ENCODE results near the gene BATF2. TPM values are rescaled to one million over a fixed set of nuclear protein-coding genes. Genes with fewer than 3 reads are reported as not detected.

Gene BATF2
- total RNA-seq, 1 experiment from 2014 or later, result 0.46 TPM

DNA sequence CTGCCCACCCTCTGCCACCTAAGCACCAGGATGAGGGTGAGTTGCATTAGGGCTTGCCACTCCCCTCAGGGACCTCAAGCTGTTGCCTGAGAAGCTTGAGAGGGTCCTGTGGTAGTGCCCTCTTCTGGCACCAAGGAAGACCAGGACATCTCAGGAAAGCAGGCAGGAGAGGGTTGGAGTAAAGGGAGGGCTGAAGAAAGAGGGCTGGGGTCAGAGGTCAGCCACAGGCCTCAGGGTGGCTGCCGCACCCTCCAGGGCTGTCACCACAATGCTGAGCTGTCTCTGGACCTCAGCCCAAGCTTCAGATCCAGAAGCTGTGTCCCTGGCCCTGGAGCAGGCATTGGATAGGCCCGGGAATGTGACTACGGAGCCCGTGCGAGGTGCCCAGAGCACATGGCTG, 48.3 kb upstream of the BATF2 start:
- Histone ChIP-seq H3K4me3 (no peak overlapping the region), H3K4me2 (no peak overlapping the region), H3K27ac (no peak overlapping the region), H3K27me3 (ENCODE audit: insufficient read depth, low read depth) (no peaks in the 10 kb centered on the region), H3K36me3 (ENCODE audit: low read depth) (no peaks in the 10 kb centered on the region), H3K9me3 (ENCODE audit: insufficient read depth, low read depth) (no peaks in the 10 kb centered on the region), H3K9me2 (ENCODE audit: insufficient read depth) (no peaks in the 10 kb centered on the region), H3K79me2 (ENCODE audit: low read depth) (peaks cover 23% of the 10 kb centered on the region), H3K4me1 (replicated peaks; ENCODE audit: insufficient read depth) (peaks cover 21% of the 10 kb centered on the region), H3F3A (ENCODE audit: insufficient read depth, low read depth) (peaks cover 19% of the 10 kb centered on the region; the same call in 1 of the 2 replicates), H2AFZ (no peak overlapping the region), H4K20me1 (ENCODE audit: insufficient read depth) (no peaks in the 10 kb centered on the region)
- POLR2A ChIA-PET (ENCODE audit: unreplicated experiment), result no interaction called here
- intact Hi-C loops (cut with micrococcal nuclease; ENCODE audit: unreplicated experiment), result no loop called here
- no peak for DNase-seq
- CTCF ChIA-PET, result no interaction called here
- BruUV-seq (replicated peaks), result no TSS peak
- no peak for TF ChIP-seq EZH2 (IDR thresholded peaks at IDR 0.05; ENCODE audit: low read depth)
- TF ChIP-seq, protein P1, sequence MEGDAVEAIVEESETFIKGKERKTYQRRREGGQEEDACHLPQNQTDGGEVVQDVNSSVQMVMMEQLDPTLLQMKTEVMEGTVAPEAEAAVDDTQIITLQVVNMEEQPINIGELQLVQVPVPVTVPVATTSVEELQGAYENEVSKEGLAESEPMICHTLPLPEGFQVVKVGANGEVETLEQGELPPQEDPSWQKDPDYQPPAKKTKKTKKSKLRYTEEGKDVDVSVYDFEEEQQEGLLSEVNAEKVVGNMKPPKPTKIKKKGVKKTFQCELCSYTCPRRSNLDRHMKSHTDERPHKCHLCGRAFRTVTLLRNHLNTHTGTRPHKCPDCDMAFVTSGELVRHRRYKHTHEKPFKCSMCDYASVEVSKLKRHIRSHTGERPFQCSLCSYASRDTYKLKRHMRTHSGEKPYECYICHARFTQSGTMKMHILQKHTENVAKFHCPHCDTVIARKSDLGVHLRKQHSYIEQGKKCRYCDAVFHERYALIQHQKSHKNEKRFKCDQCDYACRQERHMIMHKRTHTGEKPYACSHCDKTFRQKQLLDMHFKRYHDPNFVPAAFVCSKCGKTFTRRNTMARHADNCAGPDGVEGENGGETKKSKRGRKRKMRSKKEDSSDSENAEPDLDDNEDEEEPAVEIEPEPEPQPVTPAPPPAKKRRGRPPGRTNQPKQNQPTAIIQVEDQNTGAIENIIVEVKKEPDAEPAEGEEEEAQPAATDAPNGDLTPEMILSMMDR (conservative IDR thresholded peaks at IDR 0.05), result no peak

DNA sequence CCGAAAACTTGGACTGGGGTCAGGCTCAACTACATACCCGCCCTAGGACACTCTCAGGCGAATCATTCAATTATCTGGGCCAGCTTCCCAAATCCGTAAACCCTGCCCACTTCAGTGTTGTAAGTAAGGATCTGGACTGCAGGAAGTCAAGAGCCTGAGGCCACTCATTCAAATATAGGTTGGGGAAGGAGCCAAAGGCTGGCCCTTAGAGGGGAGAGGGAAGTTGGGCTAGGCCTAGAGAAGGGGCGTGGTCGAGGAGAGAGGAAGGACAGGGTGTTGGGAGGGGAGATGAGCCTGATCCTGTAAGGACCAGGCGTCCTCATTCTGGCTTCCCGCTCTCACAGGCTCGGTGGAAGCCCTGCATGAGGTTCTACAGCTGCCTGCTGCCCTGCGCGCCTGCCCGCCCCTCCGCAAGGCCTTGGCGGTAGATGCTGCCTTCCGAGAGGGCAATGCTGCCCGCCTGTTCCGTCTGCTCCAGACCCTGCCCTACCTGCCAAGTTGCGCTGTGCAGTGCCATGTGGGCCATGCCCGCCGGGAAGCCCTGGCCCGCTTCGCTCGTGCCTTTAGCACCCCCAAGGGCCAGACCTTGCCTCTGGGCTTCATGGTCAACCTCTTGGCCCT, 47.2 kb upstream of the BATF2 start:
- Histone ChIP-seq H3F3A (ENCODE audit: insufficient read depth, low read depth) (peaks cover 24% of the 10 kb centered on the region; the same call in 1 of the 2 replicates), H3K9me3 (ENCODE audit: insufficient read depth, low read depth) (no peaks in the 10 kb centered on the region), H3K4me3 (no peak overlapping the region), H3K27me3 (ENCODE audit: insufficient read depth, low read depth) (no peaks in the 10 kb centered on the region), H3K36me3 (ENCODE audit: low read depth) (no peaks in the 10 kb centered on the region), H3K9me2 (ENCODE audit: insufficient read depth) (no peaks in the 10 kb centered on the region), H2AFZ (no peak overlapping the region), H3K4me1 (replicated peaks; ENCODE audit: insufficient read depth) (peaks cover 25% of the 10 kb centered on the region), H3K79me2 (ENCODE audit: low read depth) (peaks cover 23% of the 10 kb centered on the region), H3K4me2 (no peak overlapping the region), H4K20me1 (ENCODE audit: insufficient read depth) (no peaks in the 10 kb centered on the region), H3K27ac (no peak overlapping the region)
- intact Hi-C loops (cut with micrococcal nuclease; ENCODE audit: unreplicated experiment), result loop anchor here (5.0 kb wide), 2 partner anchors 38 to 53 kb away; partner anchors contain the start of genes CDCA5, VPS51 and ZFPL1
- peak in 1 of 2 experiments; percentile 42 for DNase-seq
- POLR2A ChIA-PET (ENCODE audit: unreplicated experiment), result no interaction called here
- CTCF ChIA-PET, result no interaction called here
- no peak for TF ChIP-seq EZH2 (IDR thresholded peaks at IDR 0.05; ENCODE audit: low read depth)
- TF ChIP-seq, protein P1 (conservative IDR thresholded peaks at IDR 0.05), result no peak
- BruUV-seq (replicated peaks), result no TSS peak

DNA sequence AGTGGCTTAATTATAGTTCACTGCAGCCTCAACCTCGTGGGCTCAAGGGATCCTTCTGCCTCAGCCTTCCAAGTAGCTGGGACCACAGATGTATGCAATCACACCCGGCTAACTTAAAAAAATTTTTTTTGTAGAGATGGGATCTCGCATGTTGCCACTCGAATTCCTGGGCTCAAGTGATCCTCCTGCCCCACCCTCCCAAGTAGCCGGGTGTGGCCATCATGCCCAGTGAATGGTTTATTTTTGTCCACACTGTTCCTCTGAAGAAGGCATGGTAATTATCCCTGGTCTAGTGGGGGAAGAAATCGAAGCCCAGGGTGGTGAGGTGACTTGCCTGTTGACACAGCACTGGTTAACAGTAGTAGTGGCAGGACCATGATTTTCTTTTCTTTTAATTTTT, 46.1 kb upstream of the BATF2 start:
- ChIA-PET CTCF (no interaction called here), POLR2A (ENCODE audit: unreplicated experiment) (no interaction called here)
- peak in 1 of 2 experiments; percentile 32 for DNase-seq
- Histone ChIP-seq H3F3A (ENCODE audit: insufficient read depth, low read depth) (peaks cover 24% of the 10 kb centered on the region; the same call in 1 of the 2 replicates), H3K4me2 (peak overlapping the region; percentile 78), H3K9me2 (ENCODE audit: insufficient read depth) (no peaks in the 10 kb centered on the region), H3K9me3 (ENCODE audit: insufficient read depth, low read depth) (no peaks in the 10 kb centered on the region), H2AFZ (no peak overlapping the region), H4K20me1 (ENCODE audit: insufficient read depth) (no peaks in the 10 kb centered on the region), H3K4me1 (replicated peaks; ENCODE audit: insufficient read depth) (peaks cover 25% of the 10 kb centered on the region), H3K36me3 (ENCODE audit: low read depth) (no peaks in the 10 kb centered on the region), H3K4me3 (peak overlapping the region; percentile 82; the same call in 1 of the 2 replicates), H3K27ac (no peak overlapping the region), H3K79me2 (ENCODE audit: low read depth) (peaks cover 23% of the 10 kb centered on the region), H3K27me3 (ENCODE audit: insufficient read depth, low read depth) (no peaks in the 10 kb centered on the region)
- intact Hi-C loops (cut with micrococcal nuclease; ENCODE audit: unreplicated experiment), result loop anchor here (5.0 kb wide), 2 partner anchors 39 to 54 kb away; partner anchors contain the start of genes CDCA5, VPS51 and ZFPL1
- no TSS peak for BruUV-seq (replicated peaks)
- no peak for TF ChIP-seq EZH2 (IDR thresholded peaks at IDR 0.05; ENCODE audit: low read depth)
- TF ChIP-seq, protein P1 (conservative IDR thresholded peaks at IDR 0.05), result no peak

Measured in PC-9 (cell line).